HG03045 (cell line): Measurements from ENCODE around the gene SNHG17.
"Not testable (repeated sequence)": the region's sequence is repeated elsewhere in the genome, so short reads cannot be mapped to it uniquely, and the experiment has no call there.

Experiments used
- ATAC-seq: cut with Tn5 transposase; IDR thresholded peaks from one replicate; pipeline ENCODE4 v1.9.1; 2021; ENCODE audit warnings: mild to moderate bottlenecking, moderate library complexity; ENCODE audit not compliant: unreplicated experiment

Gene SNHG17

GRCh38 chr20:38421915-38422314 lies 13.2 kb downstream of the SNHG17 start:
- no peak for ATAC-seq

DNA sequence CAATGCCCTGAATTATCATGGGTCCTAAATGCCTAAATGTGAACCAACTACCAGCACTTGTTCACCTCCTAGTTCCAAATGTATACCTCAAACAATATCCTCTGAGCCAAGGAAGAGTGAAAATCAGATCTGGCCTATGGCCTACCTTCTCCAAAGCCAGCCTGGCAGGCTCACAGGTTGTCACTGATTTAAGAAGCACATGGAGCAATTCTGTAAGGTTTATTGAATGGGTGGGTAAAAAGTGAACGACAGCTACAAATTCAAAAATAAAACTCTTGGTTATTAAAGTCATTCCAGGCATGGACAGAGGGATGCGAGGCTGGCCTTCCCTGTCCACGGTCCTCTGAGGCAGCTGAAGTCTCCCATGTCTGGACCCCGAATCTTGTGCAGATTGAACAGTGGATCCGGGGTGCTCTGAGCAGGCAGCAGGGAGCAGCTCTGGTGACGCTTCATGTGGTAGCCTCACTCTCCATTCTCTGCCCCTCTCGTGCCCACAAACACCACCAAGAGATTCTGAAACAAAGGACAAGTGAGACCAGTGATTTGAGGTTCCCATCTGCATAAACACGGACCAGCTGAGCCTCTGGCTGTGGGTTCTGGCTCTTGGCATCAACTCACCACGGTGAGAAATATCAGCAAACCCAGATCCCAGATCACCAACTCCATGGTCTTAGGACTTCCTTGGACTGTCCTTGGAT lies 14.6 kb downstream of the SNHG17 start:
- no peak for ATAC-seq

DNA sequence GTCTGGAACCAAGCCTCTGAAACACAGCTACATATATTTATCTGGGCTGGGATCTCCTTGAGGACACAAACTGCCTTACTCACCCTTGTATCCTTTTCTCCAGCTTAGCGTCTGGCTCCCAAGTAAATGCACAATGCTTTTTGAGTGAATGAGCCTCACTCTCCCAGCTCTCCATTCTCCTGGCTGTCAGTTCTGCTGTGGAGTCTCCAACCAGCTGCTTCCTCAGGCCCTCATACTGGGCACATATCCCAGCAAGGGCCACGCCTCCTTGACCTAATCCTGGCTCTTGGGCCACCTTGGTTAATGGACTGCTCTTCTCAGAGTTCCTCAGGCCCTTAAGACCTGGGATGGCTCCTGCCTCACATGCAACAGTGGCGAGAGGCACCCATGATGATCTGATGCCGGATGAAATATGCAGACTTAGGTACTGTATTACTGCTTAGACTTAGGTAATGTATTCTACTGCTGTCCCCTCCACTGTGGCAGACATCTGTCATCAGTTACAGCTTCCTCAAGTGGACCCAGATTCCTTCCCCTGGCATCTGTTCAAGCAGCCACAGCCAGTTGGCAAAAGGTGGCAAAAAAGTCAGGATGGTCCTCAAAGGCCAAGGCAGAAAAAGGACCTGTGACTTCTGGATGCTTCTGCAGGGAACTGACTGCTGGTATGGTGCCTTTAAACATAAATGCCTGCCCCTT lies 16.5 kb downstream of the SNHG17 start:
- no peak for ATAC-seq

DNA sequence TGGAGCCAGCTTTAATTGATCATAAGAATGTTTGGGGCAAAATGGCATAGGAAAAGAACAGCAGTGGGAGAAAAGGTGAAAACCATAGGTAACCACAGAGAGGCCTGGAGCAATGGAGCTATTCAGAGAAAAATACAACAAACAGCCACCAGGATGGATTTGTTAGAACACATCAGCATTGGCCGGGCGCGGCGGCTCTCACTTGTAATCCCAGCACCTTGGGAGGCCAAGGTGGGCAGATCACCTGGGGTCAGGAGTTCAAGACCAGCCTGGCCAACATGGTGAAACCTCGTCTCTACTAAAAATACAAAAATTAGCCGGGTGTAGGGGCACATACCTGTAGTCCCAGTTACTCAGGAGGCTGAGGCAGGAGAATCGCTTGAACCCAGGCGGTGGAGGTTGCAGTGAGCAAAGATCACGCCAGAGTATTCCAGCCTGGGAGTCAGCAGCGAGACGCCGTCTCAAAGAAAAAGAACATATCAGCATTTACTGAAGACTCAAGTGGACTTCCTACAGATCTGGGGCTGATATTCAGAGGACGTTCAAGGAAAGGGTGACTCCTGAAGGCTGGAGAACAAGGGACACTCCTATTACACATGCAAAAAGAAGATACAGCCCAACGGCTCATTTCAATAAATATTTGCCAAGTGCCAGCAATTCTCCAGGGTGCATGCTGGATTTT lies 20.2 kb downstream of the SNHG17 start:
- no peak for ATAC-seq

DNA sequence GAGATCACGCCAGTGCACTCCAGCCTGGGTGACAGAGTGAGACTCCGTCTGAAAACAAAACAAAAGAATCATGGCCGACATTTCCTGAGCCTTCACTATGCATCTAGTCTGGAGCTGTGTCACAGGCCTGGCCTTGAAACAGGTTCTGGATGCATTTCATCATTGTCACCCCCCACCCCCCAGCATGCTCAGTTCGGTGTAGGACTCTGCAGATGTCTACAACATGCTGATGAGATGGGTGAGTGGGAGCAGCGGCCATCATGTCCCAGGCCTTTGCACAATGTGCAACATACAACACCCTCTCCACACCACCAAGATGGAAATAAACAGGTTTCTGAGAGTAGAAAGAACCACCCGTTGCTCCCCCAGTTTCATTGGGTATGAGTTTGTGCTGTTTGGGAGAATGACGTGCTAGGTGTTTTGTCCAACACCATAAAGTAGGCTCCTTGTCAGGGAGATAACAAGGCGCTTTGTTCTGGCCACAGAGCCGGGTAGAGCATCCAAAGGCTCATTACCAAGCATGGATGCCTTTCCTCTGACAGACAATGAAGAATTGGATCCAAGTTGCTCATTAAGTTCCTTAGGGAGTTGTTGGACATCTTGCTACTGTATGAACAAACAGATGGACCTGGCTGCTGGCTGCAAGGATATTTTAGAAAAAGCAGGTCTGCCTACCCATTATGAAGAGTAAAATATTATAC lies 22.1 kb downstream of the SNHG17 start:
- ATAC-seq: no peak

GRCh38 chr20:38407822-38408221 lies 27.3 kb downstream of the SNHG17 start:
- ATAC-seq: not testable (repeated sequence)

- no peak for ATAC-seq
These were observed 27.8 kb downstream of the SNHG17 start for GRCh38 chr20:38407321-38407720.

DNA sequence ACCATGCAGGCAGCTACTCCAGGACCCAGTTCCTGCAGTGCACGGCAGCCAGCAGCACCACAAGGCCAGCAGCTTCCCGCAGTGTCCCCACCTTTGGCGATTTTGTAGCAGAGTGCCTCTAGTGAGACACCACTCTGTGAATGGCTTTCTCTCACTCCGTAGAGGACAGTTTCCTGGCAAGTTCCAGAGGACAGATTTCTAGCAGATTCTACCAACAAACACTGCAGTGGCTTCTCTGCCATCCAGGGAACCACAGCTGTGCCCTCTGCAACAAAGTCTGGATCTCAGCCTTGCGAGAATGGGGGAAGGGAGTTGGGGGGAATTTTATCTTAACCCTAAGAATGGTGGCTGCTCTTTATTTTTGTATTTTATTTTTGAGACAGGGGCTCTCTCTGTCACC lies 28.7 kb downstream of the SNHG17 start:
- ATAC-seq: no peak

GRCh38 chr20:38405132-38405531 lies 30.0 kb downstream of the SNHG17 start:
- ATAC-seq: no peak

- ATAC-seq: no peak
These were observed 31.1 kb downstream of the SNHG17 start for GRCh38 chr20:38404016-38404415.

DNA sequence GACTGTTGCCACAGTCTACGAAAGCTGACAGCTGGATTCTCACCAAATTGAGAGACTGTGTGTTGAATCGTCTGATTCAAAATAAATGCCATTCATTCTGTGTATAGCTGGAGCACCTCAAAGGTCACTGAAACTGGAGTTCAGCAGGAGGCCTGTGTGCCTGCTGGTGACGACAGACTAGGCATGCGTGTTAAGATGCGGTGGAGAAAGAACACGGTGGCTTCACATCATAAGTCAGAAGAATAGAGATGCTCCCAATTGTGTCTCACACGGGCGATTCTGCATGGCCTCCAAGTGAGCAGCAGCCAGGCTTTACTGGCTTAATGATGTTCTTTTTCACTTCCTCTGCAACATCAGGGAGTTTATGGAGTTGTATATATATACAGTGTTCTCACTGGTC lies 32.3 kb downstream of the SNHG17 start:
- ATAC-seq: no peak

- no peak for ATAC-seq
These were observed 33.0 kb downstream of the SNHG17 start for GRCh38 chr20:38402089-38402488.

DNA sequence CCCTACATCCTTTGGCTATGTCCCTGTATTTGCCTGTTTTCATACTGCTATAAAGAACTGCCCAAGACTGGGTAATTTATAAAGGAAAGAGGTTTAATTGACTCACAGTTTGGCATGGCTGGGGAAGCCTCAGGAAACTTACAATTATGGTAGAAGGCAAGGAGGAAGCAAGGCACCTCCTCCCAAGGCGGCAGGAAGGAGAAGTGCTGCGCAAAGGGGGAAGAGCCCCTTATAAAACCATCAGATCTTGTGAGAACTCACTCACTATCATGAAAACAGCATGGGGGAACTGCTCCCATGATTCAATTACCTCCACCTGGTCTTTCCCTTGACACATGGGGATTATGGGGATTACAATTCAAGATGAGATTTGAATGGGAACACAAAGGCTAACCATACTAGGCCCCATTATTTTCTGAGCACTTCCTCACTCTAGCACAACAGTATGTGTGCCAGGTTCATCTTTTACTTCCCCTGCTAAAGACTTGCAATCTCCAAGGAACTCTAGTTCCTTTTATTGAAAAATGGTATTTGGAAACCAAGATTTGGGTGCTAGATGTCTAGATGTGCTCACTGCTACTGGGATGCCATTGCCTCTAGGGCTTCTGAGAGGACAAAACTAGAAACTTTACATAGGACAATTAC lies 39.3 kb downstream of the SNHG17 start:
- not testable (repeated sequence) for ATAC-seq

DNA sequence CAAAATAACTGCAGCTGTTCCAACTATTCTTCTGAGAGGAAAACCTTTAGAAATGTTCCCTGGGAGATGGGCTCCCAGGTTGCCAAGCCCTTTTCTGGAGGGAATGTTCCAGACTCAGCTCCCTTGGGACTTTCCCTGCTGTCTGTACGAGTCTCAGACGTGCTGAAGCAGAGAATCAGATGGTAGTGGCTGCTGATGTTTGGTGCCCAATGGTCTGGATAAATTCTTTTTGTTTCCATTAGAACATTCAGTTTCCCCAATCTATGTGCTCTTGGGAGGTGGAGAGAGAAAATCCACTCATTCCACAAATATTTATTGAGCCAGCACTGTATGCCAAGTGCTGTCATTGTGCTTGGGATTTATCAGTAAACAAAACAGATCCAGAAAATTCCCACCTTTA lies 40.0 kb downstream of the SNHG17 start:
- no peak for ATAC-seq

DNA sequence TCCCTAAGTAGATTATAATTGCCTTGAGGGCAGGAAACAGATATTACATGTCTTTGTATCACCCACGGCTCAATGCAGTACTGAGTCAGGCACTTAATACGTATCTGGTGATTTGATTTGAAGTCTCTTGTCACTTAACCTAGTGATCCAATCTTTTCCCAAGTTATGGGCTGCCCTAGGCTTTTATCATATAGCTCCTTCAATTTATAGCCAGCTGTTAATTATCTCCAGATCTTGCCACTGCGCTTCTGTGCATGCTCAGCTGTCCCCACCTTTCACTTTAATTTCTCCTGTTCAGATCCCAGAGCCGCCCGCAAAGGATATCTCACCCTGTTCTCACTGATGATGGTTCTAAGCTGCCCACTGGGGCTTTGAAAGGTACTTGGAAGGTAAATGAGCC lies 41.9 kb downstream of the SNHG17 start:
- no peak for ATAC-seq

DNA sequence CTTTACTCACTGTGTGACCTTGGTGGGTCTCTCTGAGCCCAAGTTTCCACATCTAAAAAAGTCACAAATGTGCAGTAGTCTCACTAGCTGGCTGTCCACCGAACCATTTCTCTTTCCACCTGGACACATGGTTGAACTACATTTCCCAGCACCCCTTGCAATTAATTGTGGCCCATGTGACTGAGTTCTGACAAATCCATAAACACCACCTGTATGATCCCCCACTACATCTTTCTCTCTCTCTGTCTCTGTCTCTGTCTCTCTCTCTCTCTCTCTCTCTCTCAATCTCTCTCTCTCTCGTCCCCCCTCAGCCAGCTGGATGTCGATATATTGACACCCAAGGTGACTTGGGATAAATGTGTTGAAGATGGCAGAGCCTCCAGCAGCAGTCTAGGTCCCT lies 42.8 kb downstream of the SNHG17 start:
- ATAC-seq: no peak

DNA sequence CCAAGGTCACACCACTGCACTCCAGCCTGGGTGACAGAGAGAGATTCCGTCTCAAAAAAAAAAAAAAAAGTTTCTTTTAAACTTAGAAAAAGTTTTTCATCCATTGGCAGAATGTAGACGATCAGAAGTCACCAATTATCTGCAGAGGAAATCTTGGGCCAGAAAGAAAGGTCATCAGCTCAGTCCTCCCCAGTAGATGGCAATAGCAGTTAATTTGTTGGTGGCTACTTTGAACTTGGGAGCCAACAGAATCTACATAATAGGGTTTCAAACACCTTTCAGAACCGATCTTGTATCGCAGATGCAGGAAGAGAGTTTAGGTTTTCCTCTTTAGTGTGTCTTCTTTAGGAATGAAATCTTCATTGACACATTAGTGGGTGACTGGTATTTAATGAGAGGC lies 47.2 kb downstream of the SNHG17 start:
- no peak for ATAC-seq

GRCh38 chr20:38386851-38387250 lies 48.3 kb downstream of the SNHG17 start:
- no peak for ATAC-seq

DNA sequence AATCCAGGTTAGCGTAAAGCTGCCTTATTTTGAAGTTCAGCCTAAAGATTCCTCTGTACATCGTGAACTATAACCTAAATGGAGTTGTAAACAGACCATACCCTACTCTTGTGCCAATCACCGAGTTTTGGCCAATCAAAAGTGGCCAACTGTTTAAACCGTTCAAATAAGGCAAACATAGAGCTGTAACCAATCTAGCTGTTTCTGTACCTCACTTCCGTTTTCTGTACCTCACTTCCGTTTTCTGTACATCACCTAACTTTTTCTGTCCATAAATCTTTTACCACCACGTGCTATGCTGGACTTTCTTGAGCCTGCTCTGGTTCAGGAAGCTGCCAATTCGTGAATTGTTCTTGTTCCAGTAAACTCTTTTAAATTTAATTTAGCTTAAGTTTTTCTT lies 49.1 kb downstream of the SNHG17 start:
- ATAC-seq: no peak

GRCh38 chr20:38383147-38383546 lies 52.0 kb downstream of the SNHG17 start:
- no peak for ATAC-seq

DNA sequence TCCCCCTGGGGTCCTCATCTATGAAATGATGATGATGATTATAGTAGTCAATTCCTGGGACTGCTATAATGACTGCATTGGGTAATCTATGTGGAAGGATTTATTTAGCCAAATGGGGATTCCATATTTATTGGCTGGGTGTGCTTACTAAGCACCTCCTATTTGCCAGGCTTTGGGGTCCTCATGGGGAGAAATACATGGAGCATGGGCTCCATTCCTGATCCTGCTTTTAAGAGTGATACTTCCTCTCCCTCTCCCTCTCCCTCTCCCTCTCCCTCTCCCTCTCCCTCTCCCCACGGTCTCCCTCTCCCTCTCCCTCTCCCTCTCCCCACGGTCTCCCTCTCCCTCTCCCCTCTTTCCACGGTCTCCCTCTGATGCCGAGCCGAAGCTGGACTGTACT lies 57.3 kb downstream of the SNHG17 start:
- not testable (repeated sequence) for ATAC-seq
